Spleen (tissue), 11 donors: Measurements from ENCODE around the gene NXPH3. TPM values are rescaled to one million over a fixed set of nuclear protein-coding genes. Genes with fewer than 3 reads are reported as not detected.

Experiments used
- DNase-seq: peaks from one replicate; pipeline ENCODE4 v3.0.0-alpha.2; 2020
- H3K27ac ChIP-seq, 8 donors: fragments of 200-600 bp; sonication (generic) in 7 of 8; 1 replicate in 4 of 8; 2 replicates in 4 of 8; pipeline versions ENCODE4 v1.5.0 to v1.8.0; 2016 to 2021; ENCODE audit warnings: inconsistent platforms in 4 of 8, mild to moderate bottlenecking in 4 of 8, moderate library complexity in 1 of 8
- H3K27me3 ChIP-seq, 7 donors: fragments of 200-600 bp; sonication (generic) in 6 of 7; replicated peaks in 1 of 7; 1 replicate in 4 of 7; 2 replicates in 3 of 7; pipeline versions ENCODE4 v1.5.0 to v1.8.0; 2016 to 2021; ENCODE audit warnings: inconsistent platforms in 3 of 7, mild to moderate bottlenecking in 1 of 7
- H3K36me3 ChIP-seq, 6 donors: fragments of 200-600 bp; sonication (generic) in 5 of 6; 1 replicate in 4 of 6; 2 replicates in 2 of 6; pipeline versions ENCODE4 v1.5.0 to v1.8.0; 2016 to 2021; ENCODE audit warnings: inconsistent platforms in 2 of 6
- H3K4me1 ChIP-seq, 6 donors: fragments of 200-600 bp; sonication (generic) in 5 of 6; 1 replicate in 3 of 6; 2 replicates in 3 of 6; pipeline versions ENCODE4 v1.5.0 to v1.8.0; 2016 to 2021; ENCODE audit warnings: inconsistent platforms in 3 of 6
- H3K4me3 ChIP-seq, 8 donors: fragments of 200-600 bp; sonication (generic) in 7 of 8; 1 replicate in 4 of 8; 2 replicates in 4 of 8; pipeline versions ENCODE4 v1.5.0 to v1.8.0; 2016 to 2021; ENCODE audit warnings: inconsistent platforms in 4 of 8, mild to moderate bottlenecking in 4 of 8, moderate library complexity in 2 of 8
- H3K9me3 ChIP-seq, 8 donors: fragments of 200-600 bp; sonication (generic) in 7 of 8; 1 replicate in 4 of 8; 2 replicates in 4 of 8; pipeline versions ENCODE4 v1.5.0 to v1.8.0; 2016 to 2021; ENCODE audit warnings: inconsistent platforms in 4 of 8
- CTCF ChIP-seq, 11 experiments: fragments of 200-600 bp in 7 of 11; fragments of 450-650 bp in 4 of 11; sonication (generic) in 4 of 11; IDR thresholded peaks in 8 of 11; conservative IDR thresholded peaks in 3 of 11; 1 replicate in 7 of 11; 2 replicates in 4 of 11; pipeline versions ENCODE4 v1.4.0 to v1.8.0; 2016 to 2021; ENCODE audit warnings: antibody characterized with exemption in 11 of 11, inconsistent platforms in 4 of 11, mild to moderate bottlenecking in 1 of 11
- POLR2A ChIP-seq, 3 donors: fragments of 450-650 bp; IDR thresholded peaks; one replicate each; pipeline ENCODE4 v1.5.1; 2017; ENCODE audit warnings: antibody characterized with exemption in 3 of 3, mild to moderate bottlenecking in 1 of 3
- POLR2AphosphoS5 ChIP-seq, 3 donors: sonication (generic); formaldehyde crosslinking; IDR thresholded peaks; one replicate each; pipeline ENCODE4 v1.5.1; 2017; ENCODE audit warnings: antibody characterized with exemption in 3 of 3
- WGBS, 5 donors: extraction: QIAGEN DNeasy Blood & Tissue Kit in 3 of 5; methylation state at CpG; one replicate each; pipeline versions ENCODE4 v1.1.5 to v1.1.7; 2013 to 2018; 5-methylcytosine and 5-hydroxymethylcytosine counted together
- intact Hi-C: fragments of 100-400 bp; cut with DNase I; formaldehyde crosslinking; loops from one replicate; pipeline ENCODE4 v1.15.0; 2023; ENCODE audit warnings: low total_unique reads
- polyA plus RNA-seq, 3 donors: library from polyadenylated mRNA; stranded (reverse); fragments of 200-250 nt; gene quantifications; one replicate each; pipeline ENCODE4 v1.2.1, GENCODE V29; 2013
- total RNA-seq, 7 donors: library from RNA; depleted of rRNA in 3 of 7; stranded (reverse); fragments of >200 nt in 3 of 7; fragmentation: NEBNext Ultra II Directional in 4 of 7; extraction: Animal tissue kit (Norgen Biotek cat#: 25700) in 4 of 7; gene quantifications; one replicate each; pipeline versions ENCODE4 v1.1.0 to v1.2.1, GENCODE V29; 2016 to 2021
- donor health status: healthy with polysubstance abuse.
- donor health status: DM: no; HTN: no; CAD: no; lungs with moderate emphysema.
- donor health status: DM: no; HTN: no; CAD: no.
- donor health status: Bipolar disorder and iron deficiency.
- donor health status: healthy.
- donor health status: DM: no; HTN: no; CAD: no.
- donor health status: DM: yes; HTN: yes; CAD: no.

NXPH3 gene
- total and polyA plus RNA-seq, 10 donors = 0.37 to 3.3 (median 1.4) TPM

GRCh38 chr17:49557312-49558024, 18.2 kb upstream of the NXPH3 start:
- TF ChIP-seq POLR2AphosphoS5 (IDR thresholded peaks at IDR 0.05) = no peak
- TF ChIP-seq CTCF (IDR thresholded peaks at IDR 0.05 in 8 of 11, conservative IDR thresholded peaks at IDR 0.05 in 3 of 11) = peak in 10 of 11 experiments; percentile 14 to 58 (median 36)
- 17 to 21% (median 19%) methylated on average over 9 of the region's 9 CpGs for WGBS, 5 donors
- H3K9me3 ChIP-seq = no peaks in the 10 kb centered on the region
- peaks cover 0 to 22% (median 0%) of the 10 kb centered on the region in 7 donors for H3K27me3 ChIP-seq
- no peak overlapping the region for H3K27ac ChIP-seq
- peaks cover 5 to 15% (median 8%) of the 10 kb centered on the region in 6 donors for H3K4me1 ChIP-seq
- no peak overlapping the region for H3K4me3 ChIP-seq
- intact Hi-C loops = loop anchor here (5.0 to 10.0 kb wide), 3 partner anchors 63 to 145 kb away; partner anchors contain the start of genes NGFR and PHB1
- no peaks in the 10 kb centered on the region for H3K36me3 ChIP-seq
- DNase-seq = peak; percentile 36

- Histone ChIP-seq H3K36me3 (no peaks in the 10 kb centered on the region), H3K27me3 (peaks cover 0 to 43% (median 0%) of the 10 kb centered on the region in 7 donors), H3K4me3 (no peak overlapping the region), H3K9me3 (no peaks in the 10 kb centered on the region), H3K4me1 (peaks cover 0 to 30% (median 13%) of the 10 kb centered on the region in 6 donors), H3K27ac (no peak overlapping the region)
- no peak for DNase-seq
- intact Hi-C loops = loop anchor here (5.0 kb wide), 2 partner anchors 223 to 433 kb away; partner anchors contain the start of genes DLX3 and KAT7
- no peak for TF ChIP-seq CTCF (IDR thresholded peaks at IDR 0.05 in 8 of 11, conservative IDR thresholded peaks at IDR 0.05 in 3 of 11)
- no peak for TF ChIP-seq POLR2A (IDR thresholded peaks at IDR 0.05)
- no peak for TF ChIP-seq POLR2AphosphoS5 (IDR thresholded peaks at IDR 0.05)
- 84 to 94% (median 87%) methylated on average over 4 of the region's 4 CpGs for WGBS, 5 donors
Observed at GRCh38 chr17:49564638-49565037, 11.0 kb upstream of the NXPH3 start.

- peak in 2 of 3 donors; percentile 10 to 34 for TF ChIP-seq POLR2AphosphoS5 (IDR thresholded peaks at IDR 0.05)
- no peak for TF ChIP-seq POLR2A (IDR thresholded peaks at IDR 0.05)
- no peak for TF ChIP-seq CTCF (IDR thresholded peaks at IDR 0.05 in 8 of 11, conservative IDR thresholded peaks at IDR 0.05 in 3 of 11)
- Histone ChIP-seq H3K4me3 (no peak overlapping the region), H3K36me3 (no peaks in the 10 kb centered on the region), H3K9me3 (no peaks in the 10 kb centered on the region), H3K4me1 (peaks cover 3 to 44% (median 19%) of the 10 kb centered on the region in 6 donors), H3K27ac (no peak overlapping the region), H3K27me3 (peaks cover 0 to 53% (median 0%) of the 10 kb centered on the region in 7 donors)
- intact Hi-C loops = loop anchor here (5.0 kb wide), 2 partner anchors 221 to 431 kb away; partner anchors contain the start of genes DLX3 and KAT7
- peak; percentile 58 for DNase-seq
- WGBS, 5 donors = 18 to 35% (median 21%) methylated on average over 14 of the region's 14 CpGs
Observed at GRCh38 chr17:49565948-49566491, 9.7 kb upstream of the NXPH3 start.

GRCh38 chr17:49566668-49567071, 9.0 kb upstream of the NXPH3 start:
- H3K36me3 ChIP-seq = no peaks in the 10 kb centered on the region
- peaks cover 3 to 45% (median 19%) of the 10 kb centered on the region in 6 donors for H3K4me1 ChIP-seq
- no peak overlapping the region for H3K4me3 ChIP-seq
- no peak for TF ChIP-seq CTCF (IDR thresholded peaks at IDR 0.05 in 8 of 11, conservative IDR thresholded peaks at IDR 0.05 in 3 of 11)
- TF ChIP-seq POLR2AphosphoS5 (IDR thresholded peaks at IDR 0.05) = no peak
- no peak for TF ChIP-seq POLR2A (IDR thresholded peaks at IDR 0.05)
- no peak overlapping the region for H3K27ac ChIP-seq
- no peaks in the 10 kb centered on the region for H3K9me3 ChIP-seq
- WGBS, 5 donors = 72 to 87% (median 79%) methylated on average over 5 of the region's 5 CpGs
- intact Hi-C loops = loop anchor here (5.0 kb wide), 2 partner anchors 221 to 431 kb away; partner anchors contain the start of genes DLX3 and KAT7
- peak; percentile 16 for DNase-seq
- H3K27me3 ChIP-seq = peaks cover 0 to 58% (median 0%) of the 10 kb centered on the region in 7 donors
